ENCODE data around the gene NKG7.

Gene NKG7

GRCh38 chr19:51415187-51415586 is 42.7 kb upstream of the NKG7 start:
- H3K27me3 ChIP-seq (ENCODE audit: insufficient read depth, low read length, poor library complexity): no peaks in the 10 kb centered on the region
- no peaks in the 10 kb centered on the region for H3K79me2 ChIP-seq (ENCODE audit: insufficient read depth, low read length)
- H3K9ac ChIP-seq (ENCODE audit: low read depth, low read length): no peak overlapping the region
- no peak for TF ChIP-seq EZH2 (IDR thresholded peaks at IDR 0.05; ENCODE audit: borderline replicate concordance, low read depth, low read length, severe bottlenecking)
- TF ChIP-seq, protein P1, sequence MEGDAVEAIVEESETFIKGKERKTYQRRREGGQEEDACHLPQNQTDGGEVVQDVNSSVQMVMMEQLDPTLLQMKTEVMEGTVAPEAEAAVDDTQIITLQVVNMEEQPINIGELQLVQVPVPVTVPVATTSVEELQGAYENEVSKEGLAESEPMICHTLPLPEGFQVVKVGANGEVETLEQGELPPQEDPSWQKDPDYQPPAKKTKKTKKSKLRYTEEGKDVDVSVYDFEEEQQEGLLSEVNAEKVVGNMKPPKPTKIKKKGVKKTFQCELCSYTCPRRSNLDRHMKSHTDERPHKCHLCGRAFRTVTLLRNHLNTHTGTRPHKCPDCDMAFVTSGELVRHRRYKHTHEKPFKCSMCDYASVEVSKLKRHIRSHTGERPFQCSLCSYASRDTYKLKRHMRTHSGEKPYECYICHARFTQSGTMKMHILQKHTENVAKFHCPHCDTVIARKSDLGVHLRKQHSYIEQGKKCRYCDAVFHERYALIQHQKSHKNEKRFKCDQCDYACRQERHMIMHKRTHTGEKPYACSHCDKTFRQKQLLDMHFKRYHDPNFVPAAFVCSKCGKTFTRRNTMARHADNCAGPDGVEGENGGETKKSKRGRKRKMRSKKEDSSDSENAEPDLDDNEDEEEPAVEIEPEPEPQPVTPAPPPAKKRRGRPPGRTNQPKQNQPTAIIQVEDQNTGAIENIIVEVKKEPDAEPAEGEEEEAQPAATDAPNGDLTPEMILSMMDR (IDR thresholded peaks at IDR 0.05; ENCODE audit: borderline replicate concordance, extremely low read depth, low read length, poor library complexity, severe bottlenecking): no peak
- H4K20me1 ChIP-seq (ENCODE audit: insufficient read depth, low read length): no peaks in the 10 kb centered on the region
- H3K9me3 ChIP-seq (ENCODE audit: insufficient read depth, low read length, severe bottlenecking): no peaks in the 10 kb centered on the region
- no peak overlapping the region for H2AFZ ChIP-seq (ENCODE audit: low read depth, low read length)
- DNase-seq (no peak), ATAC-seq (ENCODE audit: insufficient read depth, low read depth) (no peak)
- H3K4me1 ChIP-seq (ENCODE audit: insufficient read depth, low read length): no peaks in the 10 kb centered on the region
- H3K4me2 ChIP-seq (ENCODE audit: insufficient read depth, low read length): no peak overlapping the region
- no peaks in the 10 kb centered on the region for H3K36me3 ChIP-seq (ENCODE audit: insufficient read depth, low read length)
- no peak overlapping the region for H3K4me3 ChIP-seq (ENCODE audit: low read depth in 1 of 2, low read length in 2 of 2)
- no peak overlapping the region for H3K27ac ChIP-seq (ENCODE audit: low read length)

- ATAC-seq (ENCODE audit: insufficient read depth, low read depth) (no peak), DNase-seq (no peak)
- Histone ChIP-seq H2AFZ (ENCODE audit: low read depth, low read length) (no peak overlapping the region), H3K9ac (ENCODE audit: low read depth, low read length) (no peak overlapping the region), H3K9me3 (ENCODE audit: insufficient read depth, low read length, severe bottlenecking) (peaks cover 2% of the 10 kb centered on the region), H3K27ac (ENCODE audit: low read length) (no peak overlapping the region), H3K36me3 (ENCODE audit: insufficient read depth, low read length) (no peaks in the 10 kb centered on the region), H3K27me3 (ENCODE audit: insufficient read depth, low read length, poor library complexity) (no peaks in the 10 kb centered on the region), H4K20me1 (ENCODE audit: insufficient read depth, low read length) (no peaks in the 10 kb centered on the region), H3K4me3 (ENCODE audit: low read depth in 1 of 2, low read length in 2 of 2) (no peak overlapping the region), H3K4me1 (ENCODE audit: insufficient read depth, low read length) (no peaks in the 10 kb centered on the region), H3K79me2 (ENCODE audit: insufficient read depth, low read length) (no peaks in the 10 kb centered on the region), H3K4me2 (ENCODE audit: insufficient read depth, low read length) (no peak overlapping the region)
- TF ChIP-seq, protein P1 (IDR thresholded peaks at IDR 0.05; ENCODE audit: borderline replicate concordance, extremely low read depth, low read length, poor library complexity, severe bottlenecking): no peak
- no peak for TF ChIP-seq EZH2 (IDR thresholded peaks at IDR 0.05; ENCODE audit: borderline replicate concordance, low read depth, low read length, severe bottlenecking)
Observed at GRCh38 chr19:51410950-51411748, 38.7 kb upstream of the NKG7 start.

GRCh38 chr19:51407511-51408131 is 35.2 kb upstream of the NKG7 start:
- Histone ChIP-seq H3K4me2 (ENCODE audit: insufficient read depth, low read length) (no peak overlapping the region), H3K9me3 (ENCODE audit: insufficient read depth, low read length, severe bottlenecking) (peaks cover 9% of the 10 kb centered on the region)

More at GRCh38 chr19:51407511-51408131, 35.2 kb upstream of the NKG7 start:
- DNase-seq (no peak), ATAC-seq (ENCODE audit: insufficient read depth, low read depth) (no peak)
- Histone ChIP-seq H3K79me2 (ENCODE audit: insufficient read depth, low read length) (no peaks in the 10 kb centered on the region), H3K27ac (ENCODE audit: low read length) (no peak overlapping the region), H4K20me1 (ENCODE audit: insufficient read depth, low read length) (no peaks in the 10 kb centered on the region), H3K9ac (ENCODE audit: low read depth, low read length) (no peak overlapping the region), H3K4me1 (ENCODE audit: insufficient read depth, low read length) (no peaks in the 10 kb centered on the region), H3K36me3 (ENCODE audit: insufficient read depth, low read length) (no peaks in the 10 kb centered on the region; the same call in 1 of the 2 replicates), H3K4me3 (ENCODE audit: low read depth in 1 of 2, low read length in 2 of 2) (no peak overlapping the region), H3K27me3 (ENCODE audit: insufficient read depth, low read length, poor library complexity) (no peaks in the 10 kb centered on the region), H2AFZ (ENCODE audit: low read depth, low read length) (no peak overlapping the region)
- TF ChIP-seq, protein P1 (IDR thresholded peaks at IDR 0.05; ENCODE audit: borderline replicate concordance, extremely low read depth, low read length, poor library complexity, severe bottlenecking): peak; percentile 19
- TF ChIP-seq EZH2 (IDR thresholded peaks at IDR 0.05; ENCODE audit: borderline replicate concordance, low read depth, low read length, severe bottlenecking): no peak

Measured in DND-41 (cell line).